GM23248 (cell line): Measurements from ENCODE around the gene MDN1. TPM values are rescaled to one million over a fixed set of nuclear protein-coding genes. Genes with fewer than 3 reads are reported as not detected.

Source experiments
- DNase-seq: peaks from one replicate; pipeline ENCODE4 v3.0.0-alpha.2; 2015
- H2AFZ ChIP-seq: fragments of 200-600 bp; sonication (generic); 2 replicates; pipeline ENCODE4 v1.6.1; 2016; ENCODE audit warnings: antibody characterized with exemption
- H3F3A ChIP-seq: fragments of 200-600 bp; sonication (generic); 2 replicates; pipeline ENCODE4 v1.6.1; 2016; ENCODE audit warnings: mild to moderate bottlenecking, antibody characterized with exemption, mixed run types; ENCODE audit not compliant: insufficient read depth
- H3K27ac ChIP-seq: fragments of 200-600 bp; sonication (generic); 2 replicates; pipeline ENCODE4 v1.5.1; 2016; ENCODE audit warnings: mild to moderate bottlenecking
- H3K27me3 ChIP-seq: fragments of 200-600 bp; sonication (generic); replicated peaks from 2 replicates; pipeline ENCODE4 v1.6.1; 2016; ENCODE audit warnings: mild to moderate bottlenecking; ENCODE audit not compliant: insufficient read depth
- H3K36me3 ChIP-seq: fragments of 200-600 bp; sonication (generic); 2 replicates; pipeline ENCODE4 v1.6.1; 2016; ENCODE audit warnings: low read depth, mild to moderate bottlenecking
- H3K4me1 ChIP-seq: fragments of 200-600 bp; sonication (generic); 2 replicates; pipeline ENCODE4 v1.6.1; 2016; ENCODE audit warnings: mild to moderate bottlenecking; ENCODE audit not compliant: insufficient read depth
- H3K4me2 ChIP-seq: fragments of 200-600 bp; sonication (generic); one replicate; pipeline ENCODE4 v1.6.1; 2016; ENCODE audit warnings: mild to moderate bottlenecking; ENCODE audit not compliant: unreplicated experiment
- H3K4me3 ChIP-seq: fragments of 200-600 bp; sonication (generic); 2 replicates; pipeline ENCODE4 v1.5.1; 2016; ENCODE audit warnings: mild to moderate bottlenecking
- H3K79me2 ChIP-seq: fragments of 200-600 bp; sonication (generic); 2 replicates; pipeline ENCODE4 v1.6.1; 2016; ENCODE audit warnings: mild to moderate bottlenecking; ENCODE audit not compliant: insufficient read depth
- H3K9ac ChIP-seq: fragments of 200-600 bp; sonication (generic); 2 replicates; pipeline ENCODE4 v1.6.1; 2016; ENCODE audit warnings: mild to moderate bottlenecking
- H3K9me2 ChIP-seq: fragments of 200-600 bp; sonication (generic); 2 replicates; pipeline ENCODE4 v1.6.1; 2016; ENCODE audit warnings: mixed run types, mild to moderate bottlenecking, moderate library complexity; ENCODE audit not compliant: insufficient read depth
- H3K9me3 ChIP-seq: fragments of 200-600 bp; sonication (generic); one replicate; pipeline ENCODE4 v1.6.1; 2017; ENCODE audit warnings: low read depth
- H4K20me1 ChIP-seq: fragments of 200-600 bp; sonication (generic); 2 replicates; pipeline ENCODE4 v1.6.0; 2016; ENCODE audit not compliant: insufficient read depth
- EZH2 ChIP-seq: fragments of 200-600 bp; sonication (generic); IDR thresholded peaks from 2 replicates; pipeline ENCODE4 v1.6.1; 2018; ENCODE audit warnings: antibody characterized with exemption, mild to moderate bottlenecking; ENCODE audit not compliant: insufficient read depth, poor library complexity, severe bottlenecking
- EZH2phosphoT487 ChIP-seq: fragments of 200-600 bp; sonication (generic); IDR thresholded peaks from 2 replicates; pipeline ENCODE4 v1.6.1; 2018; ENCODE audit warnings: antibody characterized with exemption, moderate library complexity, mild to moderate bottlenecking, low read depth; ENCODE audit not compliant: insufficient read depth
- WGBS, 2 experiments: methylation state at CpG; one replicate each; pipeline ENCODE4 v1.1.6; 2015 to 2017; ENCODE audit warnings: low lambda C conversion rate in 2 of 2, low coverage in 1 of 2; ENCODE audit errors: missing lambda C conversion rate in 2 of 2; 5-methylcytosine and 5-hydroxymethylcytosine counted together
- in situ Hi-C: fragments of 300-500 bp; cut with MboI; formaldehyde crosslinking; loops from 2 replicates; pipeline ENCODE4 v1.15.0; 2020
- polyA plus RNA-seq: library from polyadenylated mRNA; unstranded; fragments of >200 nt; fragmentation: Nextera tagmentation; extraction: Ambion mirVana; gene quantifications from 2 replicates; pipeline ENCODE4 v1.2.1, GENCODE V29; 2016
- total RNA-seq: library from RNA; depleted of rRNA; stranded (reverse); fragments of >200 nt; shearing (Covaris generic); gene quantifications from 2 replicates; pipeline ENCODE4 v1.2.3, GENCODE V29; 2014

Gene MDN1
- total and polyA plus RNA-seq, 2 experiments from 2014 or later = 5.7 to 16.9 TPM

DNA sequence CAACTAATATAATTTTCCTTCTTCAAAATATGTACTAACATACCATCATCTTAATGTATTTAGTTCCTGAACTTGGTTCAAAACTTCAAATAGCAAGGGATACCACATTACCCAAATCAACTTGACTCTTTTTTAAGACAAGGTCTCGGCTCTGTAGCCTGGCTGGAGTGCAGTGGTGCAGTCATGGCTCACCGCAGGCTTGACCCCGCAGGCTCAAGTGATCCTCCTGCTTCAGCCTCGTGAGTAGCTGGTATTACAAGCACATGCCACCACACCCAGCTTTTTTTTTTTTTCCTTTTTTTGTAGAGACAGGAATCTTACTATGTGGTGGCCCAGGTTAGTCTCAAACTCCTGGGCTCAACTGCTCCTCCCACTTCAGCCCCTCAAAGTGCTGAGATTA lies 125.2 kb downstream of the MDN1 start:
- Histone ChIP-seq H3K79me2 (no peaks in the 10 kb centered on the region), H3K9ac (no peak overlapping the region), H3F3A (no peaks in the 10 kb centered on the region), H4K20me1 (no peaks in the 10 kb centered on the region; the same call in 1 of the 2 replicates), H2AFZ (no peak overlapping the region), H3K9me2 (no peaks in the 10 kb centered on the region), H3K4me1 (no peaks in the 10 kb centered on the region), H3K9me3 (no peaks in the 10 kb centered on the region), H3K27ac (no peak overlapping the region), H3K27me3 (no peaks in the 10 kb centered on the region), H3K36me3 (peaks cover 25% of the 10 kb centered on the region; the same call in 1 of the 2 replicates), H3K4me2 (no peak overlapping the region), H3K4me3 (no peak overlapping the region)
- in situ Hi-C loops = no loop called here
- DNase-seq = no peak
- TF ChIP-seq EZH2 (no peak), EZH2phosphoT487 (no peak)
- WGBS, 2 experiments = 97 to 100% methylated on average over 4 of the region's 4 CpGs

DNA sequence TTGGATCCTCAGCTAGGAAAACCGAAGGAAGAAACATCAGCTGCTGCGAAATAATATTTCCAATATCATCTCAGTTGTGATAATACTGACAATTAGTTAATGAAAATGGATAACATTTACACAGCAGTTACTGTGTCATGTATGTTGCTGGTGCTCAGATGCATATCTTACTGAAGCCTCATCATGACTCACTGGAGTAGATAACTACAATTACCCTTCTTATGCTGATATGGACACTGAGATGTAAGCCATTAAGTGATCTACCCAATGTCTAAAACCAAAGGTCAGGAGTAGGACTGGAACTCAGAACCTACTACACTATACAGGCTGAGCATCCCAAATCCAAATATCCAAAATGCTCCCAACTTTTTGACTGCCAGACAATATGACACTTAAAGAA lies 126.4 kb downstream of the MDN1 start:
- no peak overlapping the region for H3K9ac ChIP-seq
- in situ Hi-C loops = no loop called here
- no peak overlapping the region for H2AFZ ChIP-seq
- H3F3A ChIP-seq = no peaks in the 10 kb centered on the region
- no peaks in the 10 kb centered on the region for H3K79me2 ChIP-seq
- TF ChIP-seq EZH2phosphoT487 (no peak), EZH2 (no peak)
- no peaks in the 10 kb centered on the region; the same call in 1 of the 2 replicates for H4K20me1 ChIP-seq
- H3K9me2 ChIP-seq = no peaks in the 10 kb centered on the region
- no peak overlapping the region for H3K27ac ChIP-seq
- no peaks in the 10 kb centered on the region for H3K27me3 ChIP-seq
- H3K4me2 ChIP-seq = no peak overlapping the region
- H3K4me3 ChIP-seq = no peak overlapping the region
- WGBS, 2 experiments = 98 to 100% methylated on average over 2 of the region's 2 CpGs
- no peaks in the 10 kb centered on the region for H3K9me3 ChIP-seq
- no peaks in the 10 kb centered on the region for H3K4me1 ChIP-seq
- DNase-seq = no peak
- H3K36me3 ChIP-seq = peaks cover 19% of the 10 kb centered on the region; the same call in 1 of the 2 replicates

DNA sequence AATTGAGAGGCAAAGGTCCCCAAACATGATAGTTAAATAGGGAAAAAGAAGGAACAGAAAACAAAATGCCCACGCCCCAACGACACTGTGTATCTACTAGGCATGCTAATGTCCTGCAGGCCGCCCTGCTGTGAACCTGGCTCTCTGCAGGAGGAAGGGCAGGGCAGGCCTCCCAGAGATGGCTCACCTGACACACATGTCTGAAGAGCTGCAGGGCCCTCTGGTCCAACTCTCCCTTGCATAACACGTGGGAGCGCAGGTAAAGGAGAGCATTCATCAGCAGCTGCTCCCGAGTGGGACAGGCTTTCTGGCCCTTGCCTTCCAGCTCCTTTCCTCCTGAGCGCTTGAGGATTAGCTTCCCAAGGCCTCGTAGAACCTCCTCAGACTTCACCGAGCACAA lies 127.3 kb downstream of the MDN1 start:
- H3K4me1 ChIP-seq = no peaks in the 10 kb centered on the region
- TF ChIP-seq EZH2phosphoT487 (no peak), EZH2 (no peak)
- H3K9ac ChIP-seq = no peak overlapping the region
- H3K9me2 ChIP-seq = no peaks in the 10 kb centered on the region
- peaks cover 20% of the 10 kb centered on the region; the same call in 1 of the 2 replicates for H3K36me3 ChIP-seq
- H3K79me2 ChIP-seq = no peaks in the 10 kb centered on the region
- DNase-seq = no peak
- no peaks in the 10 kb centered on the region for H3K27me3 ChIP-seq
- H3K9me3 ChIP-seq = no peaks in the 10 kb centered on the region
- H3F3A ChIP-seq = no peaks in the 10 kb centered on the region
- H3K4me2 ChIP-seq = no peak overlapping the region
- 91 to 92% methylated on average over 9 of the region's 9 CpGs for WGBS, 2 experiments
- H3K27ac ChIP-seq = no peak overlapping the region
- H4K20me1 ChIP-seq = no peaks in the 10 kb centered on the region; the same call in 1 of the 2 replicates
- H2AFZ ChIP-seq = no peak overlapping the region
- H3K4me3 ChIP-seq = no peak overlapping the region
- in situ Hi-C loops = no loop called here

DNA sequence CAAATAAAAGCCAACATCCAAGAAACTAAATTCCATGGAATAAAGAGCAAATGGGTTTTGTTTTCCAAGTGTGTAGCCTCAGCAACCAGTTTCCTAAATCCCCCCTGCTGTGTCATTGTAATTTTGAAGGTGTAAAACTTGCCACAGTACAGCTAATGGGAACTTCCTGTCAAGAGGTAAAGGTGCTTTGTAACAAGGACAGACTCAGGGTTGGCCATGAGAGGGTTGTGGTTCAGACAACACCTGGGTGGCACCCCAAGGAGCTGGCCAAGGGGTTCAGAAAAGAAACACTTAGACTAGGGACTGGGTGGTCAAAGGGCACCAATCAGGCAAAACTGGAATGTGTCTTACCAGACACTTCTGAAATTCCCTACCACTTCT lies 128.7 kb downstream of the MDN1 start:
- in situ Hi-C loops = no loop called here
- H3F3A ChIP-seq = no peaks in the 10 kb centered on the region
- H2AFZ ChIP-seq = no peak overlapping the region
- H3K4me3 ChIP-seq = no peak overlapping the region
- H3K36me3 ChIP-seq = peaks cover 24% of the 10 kb centered on the region; the same call in 1 of the 2 replicates
- no peaks in the 10 kb centered on the region for H3K27me3 ChIP-seq
- H3K9ac ChIP-seq = no peak overlapping the region
- no peak overlapping the region for H3K27ac ChIP-seq
- H3K4me1 ChIP-seq = no peaks in the 10 kb centered on the region
- H3K4me2 ChIP-seq = no peak overlapping the region
- no peaks in the 10 kb centered on the region for H3K9me3 ChIP-seq
- H3K79me2 ChIP-seq = no peaks in the 10 kb centered on the region
- no peaks in the 10 kb centered on the region for H3K9me2 ChIP-seq
- DNase-seq = no peak
- TF ChIP-seq EZH2 (no peak), EZH2phosphoT487 (no peak)
- H4K20me1 ChIP-seq = no peaks in the 10 kb centered on the region; the same call in 1 of the 2 replicates

DNA sequence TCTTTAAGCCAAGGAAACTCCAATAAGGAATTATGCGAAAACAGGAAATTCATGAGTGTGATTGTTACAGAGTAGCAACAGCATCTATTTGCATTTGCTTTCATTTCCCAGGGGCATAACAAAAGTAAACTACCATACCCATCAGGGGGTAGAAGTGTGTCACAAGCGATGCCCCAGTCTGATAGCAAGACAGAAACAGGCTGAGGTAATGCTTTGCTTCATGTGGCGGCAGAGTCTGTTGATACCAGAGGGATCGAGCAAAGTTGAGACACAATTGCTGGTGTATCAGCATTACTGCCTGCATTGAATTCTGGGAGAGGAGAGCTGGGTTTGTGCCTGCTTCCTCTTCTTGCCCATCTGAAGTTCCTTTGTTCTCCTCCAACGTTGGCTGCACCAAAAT lies 129.9 kb downstream of the MDN1 start:
- no peak for DNase-seq
- Histone ChIP-seq H3K79me2 (no peaks in the 10 kb centered on the region), H3K9ac (no peak overlapping the region), H2AFZ (no peak overlapping the region), H3K4me1 (no peaks in the 10 kb centered on the region), H3K4me2 (no peak overlapping the region), H3F3A (no peaks in the 10 kb centered on the region), H3K27ac (no peak overlapping the region), H3K9me2 (no peaks in the 10 kb centered on the region), H3K27me3 (no peaks in the 10 kb centered on the region), H3K36me3 (peaks cover 32% of the 10 kb centered on the region; the same call in 1 of the 2 replicates), H3K4me3 (no peak overlapping the region), H4K20me1 (no peaks in the 10 kb centered on the region; the same call in 1 of the 2 replicates), H3K9me3 (no peaks in the 10 kb centered on the region)
- WGBS, 2 experiments = 80 to 81% methylated on average over 5 of the region's 5 CpGs
- TF ChIP-seq EZH2phosphoT487 = no peak
- TF ChIP-seq EZH2 = no peak
- in situ Hi-C loops = no loop called here
